Glomerular visceral epithelial cell (primary cell): ENCODE data around the gene ANTKMT.
"Not testable (repeated sequence)": the region's sequence is repeated elsewhere in the genome, so short reads cannot be mapped to it uniquely, and the experiment has no call there.

Experiments used
- DNase-seq: peaks from one replicate; pipeline ENCODE4 v3.0.0-alpha.2; 2016; ENCODE audit errors: extremely low spot score

The ANTKMT gene

DNA sequence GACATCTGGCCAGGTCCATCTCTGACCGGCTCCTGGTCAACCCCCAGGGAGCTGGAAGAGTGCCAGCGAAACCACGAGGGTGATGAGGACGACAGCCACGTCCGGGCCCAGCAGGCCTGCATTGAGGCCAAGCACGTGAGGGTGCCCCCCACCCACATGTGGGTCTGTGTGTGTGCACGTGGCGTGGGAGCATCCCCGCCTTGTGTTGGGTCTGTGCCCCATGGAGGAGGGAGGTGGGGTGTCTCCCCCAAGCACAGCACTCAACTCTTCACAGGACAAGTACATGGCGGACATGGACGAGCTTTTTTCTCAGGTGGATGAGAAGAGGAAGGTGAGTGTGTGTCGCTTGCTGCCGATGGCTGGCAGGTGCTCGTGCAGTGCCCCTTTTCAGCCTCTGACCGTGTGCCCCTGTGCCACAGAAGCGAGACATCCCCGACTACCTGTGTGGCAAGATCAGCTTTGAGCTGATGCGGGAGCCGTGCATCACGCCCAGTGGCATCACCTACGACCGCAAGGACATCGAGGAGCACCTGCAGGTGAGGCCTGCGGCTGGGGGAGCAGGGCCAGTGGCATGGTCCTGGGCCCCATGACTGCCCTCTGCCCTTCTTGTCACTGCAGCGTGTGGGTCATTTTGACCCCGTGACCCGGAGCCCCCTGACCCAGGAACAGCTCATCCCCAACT is 39.1 kb upstream of the ANTKMT start:
- DNase-seq = peak; percentile 66

DNA sequence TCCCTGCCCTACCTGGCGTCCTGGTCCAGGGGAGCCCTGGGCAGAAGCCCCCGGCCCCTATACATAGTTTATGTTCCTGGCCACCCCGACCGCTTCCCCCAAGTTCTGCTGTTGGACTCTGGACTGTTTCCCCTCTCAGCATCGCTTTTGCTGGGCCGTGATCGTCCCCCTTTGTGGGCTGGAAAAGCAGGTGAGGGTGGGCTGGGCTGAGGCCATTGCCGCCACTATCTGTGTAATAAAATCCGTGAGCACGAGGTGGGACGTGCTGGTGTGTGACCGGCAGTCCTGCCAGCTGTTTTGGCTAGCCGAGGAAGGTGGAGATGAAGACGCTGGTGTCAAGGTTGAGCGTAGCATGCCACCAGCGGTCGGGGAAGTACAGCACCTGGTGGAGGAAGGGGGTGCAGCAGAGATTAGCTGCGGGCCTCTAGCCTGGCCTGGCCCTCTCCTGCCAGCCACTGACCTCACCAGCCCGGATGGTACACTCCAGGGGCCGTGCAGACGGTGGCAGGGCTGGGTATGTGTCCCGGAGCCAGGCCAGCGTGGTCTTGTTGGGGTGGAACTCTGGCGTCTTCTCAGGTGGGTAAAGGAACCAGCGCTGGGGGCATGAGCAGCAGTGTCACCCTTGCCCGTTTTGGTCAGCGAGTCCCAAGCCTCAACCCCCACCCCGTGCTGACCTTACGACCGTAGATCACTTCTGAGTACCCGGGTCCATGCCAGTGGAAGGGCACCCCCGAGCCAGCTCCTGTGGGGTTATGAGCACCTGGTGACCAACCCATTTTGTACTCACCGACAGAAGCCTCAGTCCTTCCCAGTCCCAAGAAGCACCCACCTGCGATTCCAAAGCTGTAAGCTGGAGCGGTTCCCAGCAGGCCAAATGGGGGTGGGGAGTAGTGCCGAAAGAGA is 38.2 kb upstream of the ANTKMT start:
- no peak for DNase-seq

DNA sequence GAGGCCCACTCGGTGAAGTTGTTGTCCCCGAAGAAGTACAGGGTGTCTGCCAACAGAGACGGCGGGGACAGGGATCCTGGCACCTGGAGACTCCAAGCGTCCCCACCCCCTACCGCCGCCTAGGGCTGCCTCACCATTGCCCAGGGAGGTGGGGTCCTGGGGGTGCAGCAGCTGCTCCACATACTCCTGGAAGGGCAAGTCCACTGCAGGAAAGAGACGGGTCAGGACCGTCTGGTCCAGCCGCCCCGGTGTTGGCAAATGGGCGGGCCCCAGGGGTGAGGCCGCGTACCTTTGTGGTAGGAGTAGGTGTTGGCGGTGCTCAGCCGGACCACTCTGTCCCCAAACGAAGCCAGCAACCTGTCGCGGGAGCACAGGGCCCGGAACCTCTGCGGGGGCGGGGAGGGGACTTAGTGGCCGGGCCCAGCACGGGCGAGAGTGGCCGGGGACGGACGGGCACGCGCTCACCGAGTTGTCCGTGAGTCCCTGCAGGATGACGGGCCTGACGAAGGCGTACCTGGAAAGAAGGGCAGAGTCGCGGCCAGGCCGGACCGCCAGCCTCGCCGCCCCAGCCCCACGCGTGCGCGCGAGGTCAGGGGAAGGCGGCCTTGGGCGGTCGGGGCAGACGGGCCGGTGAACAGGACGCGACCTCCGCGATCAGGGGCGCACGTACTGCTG is 37.4 kb upstream of the ANTKMT start:
- no peak for DNase-seq

DNA sequence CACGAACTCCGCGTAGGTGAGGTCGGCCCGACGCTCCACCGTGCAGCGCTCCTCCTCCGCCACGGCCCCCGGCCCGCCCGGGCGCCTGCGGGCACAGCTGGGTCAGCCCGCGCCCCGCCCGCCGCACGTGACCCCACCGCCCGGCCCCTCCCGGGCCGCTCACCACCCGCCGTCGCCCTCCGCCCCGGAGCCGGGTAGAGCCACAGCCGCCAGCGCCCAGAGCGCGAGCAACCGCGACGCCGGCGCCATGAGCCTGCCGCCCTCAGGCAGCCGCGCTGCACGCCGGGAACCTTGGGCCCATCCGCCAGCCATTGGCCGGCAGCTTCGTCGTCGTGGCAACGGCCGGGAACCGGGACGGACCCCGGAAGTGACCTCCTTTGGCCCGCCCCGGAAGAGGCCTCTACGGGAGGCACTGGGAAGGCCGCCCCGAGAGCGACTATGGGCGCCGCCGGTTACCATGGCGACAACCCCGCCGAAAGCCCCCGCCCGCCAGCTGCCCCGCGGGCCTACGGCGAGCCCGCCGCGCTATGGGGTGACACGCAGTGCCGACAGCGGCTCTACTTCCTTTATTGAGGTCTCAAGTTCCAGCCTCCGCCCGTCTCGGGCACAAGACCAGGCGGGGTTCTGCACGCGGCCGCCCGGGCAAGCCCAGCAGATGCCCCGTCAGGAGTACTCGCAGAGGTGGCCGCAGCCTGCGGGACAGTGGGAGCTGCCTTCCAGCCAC is 36.7 kb upstream of the ANTKMT start, which contains the start of gene JMJD8:
Gene JMJD8 (minus strand): TSS at position 264 of the 724 bp plus-strand sequence. CDS start 15 bp downstream, at position 249.
- peak; percentile 93 for DNase-seq

DNA sequence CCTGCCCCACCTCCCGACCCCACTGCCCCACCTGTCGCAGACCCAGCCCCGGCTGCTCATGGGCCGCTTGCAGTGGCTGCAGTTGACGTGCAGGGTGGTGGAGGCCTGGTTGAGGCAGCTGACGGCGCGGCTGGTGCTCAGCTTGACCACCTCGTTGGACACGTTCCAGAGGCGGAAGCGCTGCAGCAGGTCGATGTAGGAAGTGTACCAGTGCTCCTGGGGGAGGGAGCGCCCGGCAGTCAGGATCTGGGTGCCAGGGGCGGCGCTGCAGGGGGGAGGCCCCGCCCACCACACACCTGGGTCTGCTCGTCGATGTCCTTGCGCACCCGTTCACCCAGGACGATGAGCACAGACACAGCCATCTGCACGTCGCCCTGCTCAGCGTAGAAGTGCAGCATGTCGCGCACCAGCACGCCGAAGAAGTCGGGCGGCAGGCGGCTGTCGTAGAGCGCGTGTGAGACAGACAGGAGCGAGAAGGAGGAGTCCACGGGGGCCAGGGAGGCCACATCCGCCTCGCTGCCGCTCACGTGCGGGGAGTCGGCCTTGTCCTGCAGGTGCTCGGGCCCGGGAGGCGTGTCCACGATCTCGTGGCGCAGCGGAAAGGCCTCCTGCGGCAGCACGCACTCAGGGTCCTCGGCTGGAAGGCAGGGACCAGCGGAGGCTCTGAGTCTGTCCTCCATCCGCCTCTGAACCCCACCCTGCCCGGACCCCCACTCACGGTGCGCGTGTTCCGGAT is 35.8 kb upstream of the ANTKMT start:
- no peak for DNase-seq

DNA sequence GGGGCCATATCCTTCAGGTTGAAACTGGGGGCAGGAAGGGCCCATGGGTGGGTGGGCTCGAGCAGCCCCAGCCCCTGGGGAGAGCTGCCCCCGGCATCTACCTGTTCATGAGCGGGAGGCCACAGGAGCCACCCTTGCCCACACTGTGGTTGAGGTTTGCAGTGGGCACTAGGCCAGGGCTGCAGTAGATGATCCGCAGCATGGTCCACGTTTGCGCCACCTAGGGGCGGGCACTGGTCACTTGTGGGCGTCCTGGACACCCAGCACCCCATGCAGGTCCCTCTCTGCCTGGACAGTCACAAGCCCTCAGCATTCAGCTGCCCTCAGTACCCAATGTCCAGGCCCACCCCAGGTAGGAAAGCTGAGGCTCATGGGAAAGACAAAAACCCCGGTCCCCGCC is 35.0 kb upstream of the ANTKMT start:
- DNase-seq = peak; percentile 42

DNA sequence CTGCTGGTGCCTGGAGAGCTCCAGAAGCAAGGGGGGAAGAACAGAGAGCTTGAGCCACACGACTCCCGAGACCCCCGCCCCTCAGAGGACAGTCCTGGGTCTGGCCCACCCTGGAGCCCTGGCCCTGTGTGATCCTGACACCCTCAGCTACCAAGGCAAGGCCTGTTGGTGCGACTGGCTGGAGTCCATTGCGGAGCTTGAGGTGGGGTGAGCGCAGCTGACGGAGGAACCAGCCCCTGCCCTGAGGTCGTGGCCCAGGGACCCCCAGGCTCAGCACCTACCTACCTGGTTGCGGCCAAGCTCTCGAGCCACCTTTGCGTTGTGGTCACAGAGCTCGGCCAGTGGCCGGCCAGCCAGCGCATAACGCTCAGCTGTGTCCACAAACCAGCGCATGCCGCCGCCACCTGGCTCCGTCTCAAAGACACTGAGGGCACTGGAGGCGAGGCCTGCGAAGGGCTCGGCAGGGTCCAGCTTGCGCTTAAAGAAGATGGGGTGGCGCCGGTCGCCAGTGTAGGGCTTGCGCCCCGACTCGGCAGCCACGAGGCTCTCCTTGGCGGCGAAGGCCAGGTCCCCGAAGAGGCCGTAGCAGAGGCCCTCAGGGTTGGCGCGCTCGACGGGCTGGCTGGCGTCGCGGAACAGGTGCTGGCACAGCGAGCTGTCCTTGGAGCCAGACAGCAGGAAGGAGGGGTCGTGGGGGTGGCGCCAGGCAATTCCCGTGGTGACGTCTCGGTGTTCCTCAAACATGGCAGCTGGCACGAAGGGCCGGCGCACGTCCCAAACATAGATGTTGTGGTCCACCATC is 34.3 kb upstream of the ANTKMT start:
- no peak for DNase-seq

DNA sequence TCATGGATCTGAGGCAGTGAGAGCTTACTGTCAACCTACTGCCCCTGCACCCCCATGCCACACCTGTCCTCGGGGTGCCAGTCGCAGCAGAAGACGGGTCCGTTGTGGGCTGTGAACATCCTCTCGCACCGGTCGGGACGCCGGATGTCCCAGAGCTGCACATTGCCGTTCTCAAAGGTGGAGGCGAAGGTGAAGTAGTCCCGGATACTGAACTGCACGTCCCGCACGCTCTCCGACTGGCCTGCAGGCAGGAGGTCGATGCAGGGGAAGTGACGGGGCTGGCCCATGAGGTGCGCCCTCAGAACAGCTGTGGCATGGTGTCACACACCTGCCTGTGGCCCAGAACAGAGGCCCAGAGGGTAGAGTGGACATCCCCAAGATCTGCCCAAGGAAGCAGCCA is 33.4 kb upstream of the ANTKMT start:
- no peak for DNase-seq

DNA sequence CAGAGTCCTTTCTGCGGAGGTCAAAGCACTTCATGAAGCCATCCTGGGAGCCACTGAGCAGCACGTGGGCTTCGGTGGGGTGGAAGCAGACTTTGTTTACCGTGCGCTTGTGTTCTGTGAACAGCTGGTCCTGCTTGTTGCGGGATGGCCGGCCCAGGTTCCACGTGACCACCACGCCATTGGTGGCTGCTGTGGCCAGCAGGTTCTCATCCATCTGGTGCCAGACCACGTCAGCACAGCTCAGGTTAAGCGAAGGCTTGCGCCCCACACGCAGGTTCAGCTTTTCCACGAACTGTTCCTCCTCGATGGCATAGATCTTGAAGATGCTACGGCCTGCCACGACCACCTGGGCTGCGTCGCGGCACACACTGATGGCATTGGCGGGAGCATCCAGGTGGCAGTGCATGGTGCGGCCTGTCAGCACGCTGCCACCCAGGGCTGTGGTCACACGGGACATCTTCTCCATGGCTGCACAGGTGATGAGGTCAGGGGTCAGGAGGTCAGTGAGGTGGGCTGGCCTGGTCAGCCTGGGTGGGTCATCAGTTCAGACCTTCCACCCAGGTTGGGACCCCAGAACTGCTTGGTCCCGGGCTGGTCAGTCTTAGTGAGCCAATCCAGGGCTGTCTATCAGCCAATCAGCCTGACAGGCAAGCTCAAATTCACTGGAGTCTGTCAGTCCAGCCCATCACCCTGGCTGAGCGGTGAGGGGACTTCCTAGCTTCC is 31.6 kb upstream of the ANTKMT start:
- no peak for DNase-seq

DNA sequence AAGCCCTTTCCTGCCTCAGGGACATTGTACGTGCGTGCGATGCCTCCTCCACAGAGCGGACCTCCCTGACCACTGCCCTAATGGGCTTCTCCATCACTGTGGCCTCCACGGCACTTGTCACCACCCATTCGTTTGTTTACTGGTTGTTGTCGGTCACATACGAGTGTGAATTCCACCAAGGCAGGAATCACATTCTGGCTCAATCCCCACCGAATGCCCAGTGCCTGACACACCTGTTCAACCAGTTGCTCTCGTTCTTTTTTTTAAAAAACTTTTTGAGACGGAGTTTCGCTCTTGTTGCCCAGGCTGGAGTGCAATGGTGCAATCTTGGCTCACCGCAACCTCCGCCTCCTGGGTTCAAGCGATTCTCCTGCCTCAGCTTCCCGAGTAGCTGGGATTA is 29.7 kb upstream of the ANTKMT start:
- DNase-seq = not testable (repeated sequence)

DNA sequence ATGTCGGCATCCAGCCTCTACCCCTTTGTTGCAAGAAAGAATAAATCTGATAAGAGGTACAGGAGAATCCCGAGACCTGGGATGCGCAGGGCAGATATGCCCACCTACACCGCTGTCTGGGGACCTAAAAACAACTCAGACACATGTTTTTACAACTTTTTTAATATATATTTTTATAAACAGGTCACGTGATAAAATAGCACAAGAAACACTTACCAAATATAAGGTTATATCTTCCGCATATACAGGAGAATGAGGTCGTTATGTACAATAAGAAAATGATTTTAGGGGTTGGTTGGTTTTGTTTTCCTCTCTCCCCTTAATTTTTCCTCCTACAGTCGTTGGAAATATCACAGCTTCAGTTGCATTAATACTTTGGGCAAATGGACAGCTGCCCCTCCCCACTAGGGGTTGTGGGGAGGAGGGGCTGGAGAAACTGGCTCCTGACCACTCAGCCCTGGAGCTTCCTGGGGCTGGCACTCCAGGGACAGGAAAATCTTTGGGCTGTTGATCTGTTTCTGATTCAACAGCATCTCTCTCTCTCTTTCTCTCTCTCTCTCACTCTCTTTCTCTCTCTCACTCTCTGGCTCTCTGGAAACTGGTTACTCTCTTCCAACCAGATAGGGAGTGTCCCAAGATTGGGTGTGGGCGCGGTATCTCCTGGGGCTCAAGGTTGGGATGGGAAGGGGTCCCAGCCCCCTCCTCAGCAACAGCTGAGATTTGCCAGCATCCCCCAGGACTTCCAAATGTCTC is 28.4 kb upstream of the ANTKMT start:
- DNase-seq = no peak

DNA sequence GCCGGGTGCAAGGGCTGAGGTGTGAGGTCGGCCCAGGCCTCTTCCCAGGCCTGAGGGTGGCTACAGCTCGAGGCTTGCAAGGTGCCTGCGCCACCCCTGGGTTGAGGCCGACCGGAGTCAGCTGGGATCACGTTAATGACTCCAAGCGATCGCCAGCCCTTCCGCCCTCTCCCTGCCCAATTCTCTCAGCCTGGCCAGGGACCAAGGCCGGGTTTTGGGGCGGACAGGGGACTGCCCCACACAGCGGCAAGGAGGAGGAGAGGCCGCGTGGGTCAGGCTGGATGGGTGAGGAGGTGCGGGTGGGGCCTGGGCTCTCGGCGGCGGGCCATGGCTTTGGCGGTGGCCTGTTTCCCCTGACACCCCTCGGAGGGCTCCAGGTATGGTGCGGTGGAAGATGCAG is 27.6 kb upstream of the ANTKMT start:
- no peak for DNase-seq

DNA sequence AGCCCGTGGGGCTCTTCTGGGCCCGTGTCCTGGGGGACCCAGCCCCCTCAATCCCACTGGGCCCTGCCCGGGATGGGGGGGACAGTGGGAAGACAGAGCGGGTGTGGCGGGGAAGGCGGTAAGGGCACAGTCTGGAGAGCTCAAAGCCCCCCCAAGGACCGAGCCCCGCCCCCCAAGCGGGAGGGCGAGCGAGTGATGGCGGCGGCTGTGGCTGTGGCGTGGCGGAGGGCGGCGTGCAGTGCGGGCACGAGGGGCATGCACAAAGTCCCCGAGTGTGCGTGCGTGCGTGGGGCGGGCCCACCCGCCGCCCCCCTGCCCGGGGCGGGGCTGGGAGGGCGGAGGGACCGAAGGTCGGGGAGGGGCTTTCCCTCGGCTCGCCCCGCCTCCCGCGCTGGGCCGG is 27.2 kb upstream of the ANTKMT start:
- no peak for DNase-seq

DNA sequence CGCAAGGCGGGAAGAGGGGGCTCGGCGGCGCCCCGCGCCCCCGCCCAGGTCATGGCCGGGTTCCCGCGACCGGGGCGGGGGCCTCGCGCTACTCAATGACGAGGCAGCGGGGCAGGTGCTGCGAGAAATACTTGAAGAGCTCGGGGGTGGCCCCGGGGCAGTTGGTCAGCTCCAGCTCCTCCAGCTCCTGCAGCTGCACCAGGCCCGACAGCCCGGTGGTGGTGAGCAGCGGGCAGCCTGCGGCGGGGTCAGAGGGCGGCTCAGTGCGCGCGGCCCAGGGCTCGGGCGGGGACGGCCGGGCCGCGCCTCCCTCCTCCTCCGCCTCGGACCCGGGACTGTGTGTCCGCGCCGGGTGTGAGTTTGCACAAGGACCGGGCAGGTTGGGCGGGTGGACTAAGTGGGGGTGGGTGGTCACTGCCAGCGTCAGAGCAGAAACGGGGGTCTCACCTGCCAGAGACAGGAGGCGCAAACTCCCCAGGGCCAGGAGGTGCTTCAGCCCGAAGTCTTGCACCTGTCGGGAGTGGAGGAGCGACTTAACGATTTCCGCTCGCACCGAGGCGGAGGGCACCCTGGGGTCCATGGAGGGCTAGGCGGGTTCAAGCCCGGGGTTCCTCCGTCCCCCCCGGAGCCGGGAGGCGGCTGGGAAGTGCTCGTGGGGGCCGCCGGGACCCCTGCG is 26.6 kb upstream of the ANTKMT start:
- DNase-seq = no peak

DNA sequence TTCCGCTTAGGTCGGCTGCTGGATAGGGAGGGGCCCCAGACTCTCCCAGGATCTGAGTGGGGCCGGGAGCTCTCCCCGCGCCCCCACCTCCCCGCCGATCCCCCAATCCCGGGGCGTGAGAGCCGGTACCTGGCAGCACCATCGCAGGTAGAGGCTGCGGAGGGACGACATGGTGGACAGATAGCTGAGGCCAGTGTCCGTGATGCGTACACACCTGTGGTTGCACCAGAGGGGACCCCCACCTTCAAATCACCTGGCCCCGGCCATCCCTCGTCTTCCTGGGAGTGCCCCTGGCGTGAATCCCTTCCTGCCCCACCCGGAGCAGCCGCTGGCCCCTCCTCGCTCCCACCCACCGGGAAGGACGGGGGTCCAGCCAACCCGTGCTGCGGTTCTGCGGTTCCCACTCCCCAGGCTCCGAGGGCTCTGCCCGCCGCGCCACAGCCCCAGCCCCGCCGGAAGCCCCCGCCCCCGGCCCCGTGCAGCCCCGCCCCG is 26.0 kb upstream of the ANTKMT start:
- DNase-seq = no peak

DNA sequence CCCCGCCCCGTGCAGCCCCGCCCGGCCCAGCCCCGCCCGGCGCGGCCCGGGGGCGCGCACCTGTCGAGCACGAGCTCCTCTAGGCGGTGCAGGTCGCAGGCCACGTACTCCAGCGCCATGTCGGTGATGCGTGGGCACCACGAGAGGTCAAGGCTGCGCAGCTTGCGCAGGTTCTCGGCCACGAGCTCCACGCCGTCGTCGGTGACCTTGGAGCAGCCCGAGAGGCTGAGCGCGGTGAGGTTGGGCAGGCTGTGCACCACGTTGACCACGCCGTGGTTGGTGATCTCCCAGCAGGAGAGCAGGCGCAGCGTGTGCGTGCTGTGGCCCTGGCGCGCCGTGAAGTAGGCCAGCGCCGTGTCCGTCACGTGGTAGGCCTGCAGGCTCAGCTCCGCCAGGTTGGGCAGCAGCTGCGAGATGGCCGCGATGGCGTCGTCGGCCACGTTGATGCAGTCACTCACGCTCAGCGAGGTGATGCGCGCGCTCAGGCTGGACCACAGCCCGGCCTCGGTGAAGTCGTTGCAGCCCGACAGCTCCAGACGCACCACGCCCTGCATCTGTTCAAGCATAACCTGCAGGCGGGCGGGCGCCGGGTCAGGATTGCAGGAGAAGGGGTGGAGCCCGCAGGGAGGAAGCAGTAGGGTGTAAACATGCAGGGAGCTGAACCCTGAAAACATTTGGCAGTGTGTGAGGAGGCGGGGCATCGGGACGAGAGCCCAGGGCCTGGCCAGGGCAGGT is 25.4 kb upstream of the ANTKMT start:
- DNase-seq = peak; percentile 42

DNA sequence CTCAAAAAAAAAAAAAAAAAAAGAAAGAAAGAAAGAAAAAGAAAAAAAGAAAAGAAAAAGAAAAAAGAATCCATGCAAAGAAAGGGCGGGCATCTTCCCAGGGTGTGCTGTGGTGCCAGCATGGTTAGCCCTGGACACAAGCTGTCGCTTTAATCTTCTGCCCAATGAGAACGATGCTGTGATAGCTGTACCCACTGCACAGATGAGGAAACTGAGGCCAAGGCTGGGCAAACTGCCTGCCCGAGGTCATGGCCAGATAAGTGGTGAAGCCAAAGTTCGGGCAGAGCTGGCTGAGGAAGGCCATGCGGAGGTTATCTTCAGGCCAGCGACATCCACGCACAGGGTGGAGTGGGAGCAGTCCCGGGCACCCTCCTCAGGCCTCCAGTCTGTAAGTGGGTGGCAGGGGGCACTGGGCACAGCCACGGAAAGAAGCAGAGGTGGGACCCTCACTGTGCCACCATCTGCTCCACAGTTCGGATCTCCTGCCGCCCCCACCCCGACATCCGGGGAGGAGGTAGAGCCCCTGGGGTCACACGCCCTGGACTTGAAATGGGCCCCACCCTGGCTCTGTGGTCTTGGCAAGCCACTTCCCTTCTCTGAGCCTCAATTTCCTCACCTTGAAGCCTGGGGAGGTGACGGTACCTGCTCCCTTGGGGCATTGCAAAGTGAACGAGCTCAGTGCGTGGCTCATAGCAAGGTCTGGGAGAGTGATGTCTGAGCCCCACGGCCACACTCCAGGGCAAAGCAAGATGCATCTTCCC is 21.9 kb upstream of the ANTKMT start:
- no peak for DNase-seq
